Panc1 (cell line): ENCODE results near the gene ANO4.

ENCODE experiments used
- POLR2AphosphoS5 ChIP-seq: IDR thresholded peaks from 2 replicates; pipeline ENCODE4 v1.6.1; 2012; ENCODE audit warnings: mild to moderate bottlenecking, low read depth, low read length, moderate library complexity
- TF ChIP-seq, protein P1 (sequence below): fragments of 450-650 bp; IDR thresholded peaks from 2 replicates; pipeline ENCODE4 v1.5.1; 2017; ENCODE audit warnings: mild to moderate bottlenecking

GRCh38 chr12:101042211-101042610, 247.6 kb downstream of the ANO4 start:
- TF ChIP-seq, protein P1, sequence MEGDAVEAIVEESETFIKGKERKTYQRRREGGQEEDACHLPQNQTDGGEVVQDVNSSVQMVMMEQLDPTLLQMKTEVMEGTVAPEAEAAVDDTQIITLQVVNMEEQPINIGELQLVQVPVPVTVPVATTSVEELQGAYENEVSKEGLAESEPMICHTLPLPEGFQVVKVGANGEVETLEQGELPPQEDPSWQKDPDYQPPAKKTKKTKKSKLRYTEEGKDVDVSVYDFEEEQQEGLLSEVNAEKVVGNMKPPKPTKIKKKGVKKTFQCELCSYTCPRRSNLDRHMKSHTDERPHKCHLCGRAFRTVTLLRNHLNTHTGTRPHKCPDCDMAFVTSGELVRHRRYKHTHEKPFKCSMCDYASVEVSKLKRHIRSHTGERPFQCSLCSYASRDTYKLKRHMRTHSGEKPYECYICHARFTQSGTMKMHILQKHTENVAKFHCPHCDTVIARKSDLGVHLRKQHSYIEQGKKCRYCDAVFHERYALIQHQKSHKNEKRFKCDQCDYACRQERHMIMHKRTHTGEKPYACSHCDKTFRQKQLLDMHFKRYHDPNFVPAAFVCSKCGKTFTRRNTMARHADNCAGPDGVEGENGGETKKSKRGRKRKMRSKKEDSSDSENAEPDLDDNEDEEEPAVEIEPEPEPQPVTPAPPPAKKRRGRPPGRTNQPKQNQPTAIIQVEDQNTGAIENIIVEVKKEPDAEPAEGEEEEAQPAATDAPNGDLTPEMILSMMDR, result no peak
- no peak for TF ChIP-seq POLR2AphosphoS5
